AG09309 (cell line): ENCODE measurements around the gene AJAP1.

Experiments used
- DNase-seq: peaks from one replicate; pipeline ENCODE4 v3.0.0-alpha.2; 2010; ENCODE audit warnings: low read depth
- H3K4me3 ChIP-seq: 2 replicates; pipeline ENCODE4 v1.5.1; 2011; ENCODE audit warnings: mild to moderate bottlenecking, low read depth, low read length, moderate library complexity; ENCODE audit not compliant: control insufficient read depth
- CTCF ChIP-seq: IDR thresholded peaks from 2 replicates; pipeline ENCODE4 v1.5.1; 2011; ENCODE audit warnings: mild to moderate bottlenecking, low read depth, low read length, inconsistent platforms; ENCODE audit not compliant: insufficient read depth, control insufficient read depth; ENCODE audit errors: missing control alignments

AJAP1 gene

DNA sequence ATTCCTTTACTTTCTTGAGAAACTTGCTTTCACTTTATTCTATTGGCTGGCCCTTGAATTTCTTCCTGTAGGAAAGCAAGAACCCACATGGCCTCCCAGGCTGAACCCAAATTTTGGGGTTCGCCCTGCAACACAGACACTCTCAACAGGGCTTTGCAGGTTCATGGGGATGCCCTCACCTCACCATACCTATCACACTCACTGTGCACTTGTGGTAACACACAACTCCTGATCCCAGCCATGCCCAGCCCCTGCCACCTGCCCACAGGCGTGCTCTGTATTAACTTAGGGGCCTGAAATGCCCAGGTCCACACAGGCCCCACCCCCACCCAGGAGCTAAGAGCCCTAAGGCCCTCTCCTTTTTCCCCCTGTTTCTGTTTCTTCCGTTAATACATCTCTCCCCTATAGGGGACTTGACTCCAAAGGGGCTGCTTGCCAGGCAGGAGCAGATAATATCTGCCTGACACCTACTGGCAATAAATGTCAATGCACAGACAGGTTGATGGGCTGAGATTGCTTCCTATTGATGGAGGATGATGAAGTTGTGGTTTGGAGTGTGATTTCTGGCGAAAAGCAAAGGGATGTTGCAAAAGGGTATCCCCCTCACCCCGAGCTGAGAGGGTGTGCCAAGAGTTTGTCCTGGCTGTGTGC is 171.5 kb downstream of the AJAP1 start:
- H3K4me3 ChIP-seq: no peak overlapping the region
- DNase-seq: no peak
- TF ChIP-seq CTCF: no peak

DNA sequence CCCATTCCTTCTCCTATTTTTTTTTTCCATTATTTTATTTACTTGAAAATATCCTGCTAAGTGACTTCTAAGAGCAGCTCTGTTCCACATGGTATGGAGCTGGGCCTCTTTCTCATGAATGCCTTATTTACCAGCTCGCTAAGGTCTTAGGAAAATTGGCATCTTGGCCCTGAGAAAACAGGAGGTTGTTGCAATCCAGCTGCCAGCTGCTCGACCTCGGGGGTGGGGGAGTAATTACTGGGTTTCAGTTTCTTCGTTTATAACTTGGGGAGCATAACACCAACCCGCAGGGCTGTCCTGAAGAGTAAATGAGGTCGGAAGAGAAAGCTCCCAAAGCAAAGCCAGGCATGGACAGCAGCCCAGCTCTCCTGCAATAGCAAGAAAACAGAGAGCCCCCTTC is 176.3 kb downstream of the AJAP1 start:
- H3K4me3 ChIP-seq: no peak overlapping the region
- no peak for DNase-seq
- no peak for TF ChIP-seq CTCF

- no peak overlapping the region for H3K4me3 ChIP-seq
- no peak for DNase-seq
- TF ChIP-seq CTCF: no peak
Observed at GRCh38 chr1:4836574-4836973, 182.2 kb downstream of the AJAP1 start.

- no peak overlapping the region for H3K4me3 ChIP-seq
- DNase-seq: no peak
- TF ChIP-seq CTCF: no peak
Observed at GRCh38 chr1:4837031-4837600, 182.7 kb downstream of the AJAP1 start.

- H3K4me3 ChIP-seq: no peak overlapping the region
- DNase-seq: no peak
- TF ChIP-seq CTCF: no peak
Observed at GRCh38 chr1:4837752-4838151, 183.3 kb downstream of the AJAP1 start.

- no peak for TF ChIP-seq CTCF
- no peak overlapping the region for H3K4me3 ChIP-seq
- no peak for DNase-seq
Observed at GRCh38 chr1:4838231-4838630, 183.8 kb downstream of the AJAP1 start.
